Measurements from ENCODE around the gene GFER. TPM values are rescaled to one million over a fixed set of nuclear protein-coding genes. Genes with fewer than 3 reads are reported as not detected.

Gene GFER
- total and polyA plus RNA-seq, 5 donors from 2014 or later: 18.4 to 45.5 (median 35.9) TPM

DNA sequence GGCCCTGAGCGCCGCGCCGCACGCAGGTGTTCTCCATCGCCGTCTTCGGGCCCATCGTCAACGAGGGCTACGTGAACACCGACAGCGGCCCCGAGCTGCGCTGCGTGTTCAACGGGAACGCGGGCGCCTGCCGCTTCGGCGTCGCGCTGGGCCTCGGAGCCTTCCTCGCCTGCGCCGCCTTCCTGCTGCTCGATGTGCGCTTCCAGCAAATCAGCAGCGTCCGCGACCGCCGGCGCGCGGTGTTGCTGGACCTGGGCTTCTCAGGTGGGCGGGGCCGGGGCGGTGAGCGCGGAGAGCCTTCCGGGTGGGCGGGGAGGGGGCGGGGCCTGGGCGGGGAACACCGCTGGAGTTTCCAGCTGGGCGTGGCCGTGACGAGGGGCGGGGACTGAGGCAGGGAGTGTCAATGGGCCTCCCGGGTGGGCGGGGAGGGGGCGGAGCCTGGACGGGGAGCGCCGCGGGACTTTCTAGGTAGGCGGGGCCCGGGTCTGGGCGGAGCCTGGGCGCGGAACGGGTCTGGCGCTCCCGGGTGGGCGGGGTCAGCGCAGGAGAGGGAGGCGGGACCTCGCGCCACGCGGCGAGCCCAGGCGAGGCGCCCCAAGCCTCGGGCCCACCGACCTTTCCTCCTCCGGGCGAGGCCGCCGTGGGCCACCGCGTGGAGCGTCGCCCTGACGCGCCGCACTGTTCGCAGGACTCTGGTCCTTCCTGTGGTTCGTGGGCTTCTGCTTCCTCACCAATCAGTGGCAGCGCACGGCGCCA, 8.1 kb downstream of the GFER start:
- H3K27me3 ChIP-seq (ENCODE audit: control insufficient read depth, insufficient read depth, low read length): peaks cover 6% of the 10 kb centered on the region
- Mint-ChIP-seq H3K9me3 (peaks cover 0 to 2% (median 0%) of the 10 kb centered on the region in 7 donors), H3K27me3 (peaks cover 17% of the 10 kb centered on the region), H3K4me3 (peak overlapping the region; percentile 70 to 91 (median 82)), H3K36me3 (peaks cover under 1% of the 10 kb centered on the region), H3K27ac (peak overlapping the region; percentile 5 to 26 (median 25)), H3K4me1 (peaks cover 0 to 29% (median 10%) of the 10 kb centered on the region in 4 donors)
- no peak overlapping the region for H3K4me3 ChIP-seq (ENCODE audit: low read depth, low read length)
- H3K9me3 ChIP-seq (ENCODE audit: control insufficient read depth in 2 of 2, low read length in 2 of 2): no peaks in the 10 kb centered on the region
- peaks cover 20% of the 10 kb centered on the region for H3K4me1 ChIP-seq (ENCODE audit: control insufficient read depth, insufficient read depth, low read length, poor library complexity, severe bottlenecking)
- H3K27ac ChIP-seq (ENCODE audit: insufficient read depth, low read length, poor library complexity, severe bottlenecking): peak overlapping the region; percentile 77
- DNase-seq (peak; percentile 90 to 98 (median 92)), ATAC-seq (ENCODE audit: low read depth in 2 of 2) (peak; percentile 80 to 83)
- no peaks in the 10 kb centered on the region for H3K36me3 ChIP-seq (ENCODE audit: control insufficient read depth, insufficient read depth, low read length)

DNA sequence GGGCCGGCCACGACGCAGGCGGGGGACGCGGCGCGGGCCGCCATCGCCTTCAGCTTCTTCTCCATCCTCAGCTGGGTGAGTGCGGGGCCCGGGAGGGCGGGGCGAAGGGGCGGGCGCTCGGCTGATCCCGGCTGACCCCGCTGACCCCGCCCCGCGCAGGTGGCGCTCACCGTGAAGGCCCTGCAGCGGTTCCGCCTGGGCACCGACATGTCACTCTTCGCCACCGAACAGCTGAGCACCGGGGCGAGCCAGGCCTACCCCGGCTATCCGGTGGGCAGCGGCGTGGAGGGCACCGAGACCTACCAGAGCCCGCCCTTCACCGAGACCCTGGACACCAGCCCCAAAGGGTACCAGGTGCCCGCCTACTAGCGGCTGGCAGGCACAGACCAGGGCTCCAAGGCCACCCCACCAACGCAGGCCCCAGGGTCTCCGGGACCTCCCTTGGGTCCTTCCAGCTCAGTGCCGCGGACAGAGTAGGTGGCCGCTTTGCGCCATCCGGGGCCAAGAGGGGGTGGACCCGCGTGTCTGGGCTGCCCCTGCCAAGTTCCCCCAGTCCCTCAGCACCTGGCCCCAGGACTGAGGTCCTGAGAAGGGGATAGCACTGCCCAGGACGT, 8.8 kb downstream of the GFER start:
- H3K4me3 Mint-ChIP-seq: peak overlapping the region in 1 of 4 donors; percentile 15
- Histone ChIP-seq H3K36me3 (ENCODE audit: control insufficient read depth, insufficient read depth, low read length) (no peaks in the 10 kb centered on the region), H3K4me3 (ENCODE audit: low read depth, low read length) (no peak overlapping the region), H3K9me3 (ENCODE audit: control insufficient read depth in 2 of 2, low read length in 2 of 2) (no peaks in the 10 kb centered on the region), H3K27ac (ENCODE audit: insufficient read depth, low read length, poor library complexity, severe bottlenecking) (peak overlapping the region; percentile 77), H3K4me1 (ENCODE audit: control insufficient read depth, insufficient read depth, low read length, poor library complexity, severe bottlenecking) (peaks cover 20% of the 10 kb centered on the region), H3K27me3 (ENCODE audit: control insufficient read depth, insufficient read depth, low read length) (peaks cover 6% of the 10 kb centered on the region)
- peaks cover 16% of the 10 kb centered on the region for H3K27me3 Mint-ChIP-seq
- ATAC-seq (ENCODE audit: low read depth in 2 of 2) (no peak), DNase-seq (no peak)
- H3K27ac Mint-ChIP-seq: peak overlapping the region in 1 of 3 donors; percentile 47
- H3K9me3 Mint-ChIP-seq: peaks cover 0 to 2% (median 0%) of the 10 kb centered on the region in 7 donors
- peaks cover 0 to 29% (median 11%) of the 10 kb centered on the region in 4 donors for H3K4me1 Mint-ChIP-seq
- H3K36me3 Mint-ChIP-seq: peaks cover 4% of the 10 kb centered on the region

DNA sequence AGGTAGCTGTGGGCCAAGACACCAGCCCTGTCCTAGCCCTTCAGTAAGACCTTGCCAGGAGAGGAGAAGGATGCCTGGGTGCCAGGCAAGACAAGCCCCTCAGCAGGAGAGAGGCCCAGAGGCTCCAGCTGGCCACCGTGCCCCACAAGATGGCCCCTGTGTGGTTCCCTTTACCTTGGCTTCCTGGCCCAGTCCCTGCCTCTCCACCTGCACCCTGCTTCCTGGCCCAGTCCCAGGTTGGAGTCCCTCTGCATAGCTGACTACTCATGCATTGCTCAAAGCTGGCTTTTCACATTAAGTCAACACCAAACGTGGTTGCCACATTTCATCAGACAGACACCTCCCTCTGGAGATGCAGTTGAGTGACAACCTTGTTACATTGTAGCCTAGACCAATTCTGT, 9.7 kb downstream of the GFER start:
- peaks cover 11% of the 10 kb centered on the region for H3K27me3 Mint-ChIP-seq
- Histone ChIP-seq H3K36me3 (ENCODE audit: control insufficient read depth, insufficient read depth, low read length) (peaks cover 2% of the 10 kb centered on the region), H3K4me1 (ENCODE audit: control insufficient read depth, insufficient read depth, low read length, poor library complexity, severe bottlenecking) (peaks cover 20% of the 10 kb centered on the region), H3K27me3 (ENCODE audit: control insufficient read depth, insufficient read depth, low read length) (peaks cover 3% of the 10 kb centered on the region), H3K27ac (ENCODE audit: insufficient read depth, low read length, poor library complexity, severe bottlenecking) (peak overlapping the region; percentile 18), H3K9me3 (ENCODE audit: control insufficient read depth in 2 of 2, low read length in 2 of 2) (no peaks in the 10 kb centered on the region), H3K4me3 (ENCODE audit: low read depth, low read length) (no peak overlapping the region)
- H3K4me3 Mint-ChIP-seq: peak overlapping the region; percentile 52 to 87 (median 62)
- no peaks in the 10 kb centered on the region for H3K9me3 Mint-ChIP-seq
- peak in 1 of 2 donors; percentile 4 for ATAC-seq (ENCODE audit: low read depth in 2 of 2)
- peak overlapping the region; percentile 43 to 47 (median 47) for H3K27ac Mint-ChIP-seq
- peaks cover 9% of the 10 kb centered on the region for H3K36me3 Mint-ChIP-seq
- H3K4me1 Mint-ChIP-seq: peaks cover 0 to 26% (median 11%) of the 10 kb centered on the region in 4 donors
- DNase-seq: no peak

DNA sequence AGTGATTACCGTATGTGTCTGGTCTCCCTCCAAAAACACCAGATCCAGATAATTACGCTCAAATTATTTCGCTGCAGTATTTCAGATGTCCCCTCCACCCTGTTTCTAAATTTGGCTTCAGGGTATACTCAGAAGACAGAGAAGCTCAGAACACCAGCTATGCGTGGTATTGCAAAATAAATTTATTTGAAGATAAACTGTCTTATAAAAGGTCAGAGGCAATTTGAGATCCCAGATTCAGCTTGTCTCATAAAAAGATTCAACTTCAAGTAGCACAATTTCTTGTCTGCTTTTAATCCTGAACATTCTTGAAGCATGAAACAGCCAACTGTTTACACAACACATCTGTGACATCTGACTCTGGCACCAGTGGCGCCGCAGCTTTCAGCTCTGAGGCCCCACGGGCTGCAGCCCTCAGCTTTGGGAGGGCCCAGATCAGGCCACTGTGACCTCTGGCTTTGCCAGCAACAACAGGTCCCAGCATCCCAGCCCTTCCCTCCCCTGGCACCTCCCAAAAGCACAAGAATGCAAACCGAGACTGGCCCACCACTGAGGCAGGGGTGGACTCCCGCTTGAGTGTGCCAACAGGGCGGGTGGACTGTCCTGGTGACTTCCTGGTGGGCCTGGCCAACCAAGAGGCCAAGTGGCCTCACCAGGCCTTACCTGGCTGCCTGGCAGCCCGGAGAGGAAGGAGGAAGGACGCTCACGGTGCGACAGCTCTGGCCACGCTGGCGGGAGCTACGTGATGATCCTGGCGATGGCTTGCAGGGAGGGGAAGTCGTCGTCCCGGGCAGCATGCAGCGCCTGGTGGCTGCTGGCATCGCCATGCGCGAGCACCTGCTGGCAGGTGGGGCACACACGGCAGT, 13.7 kb downstream of the GFER start:
- Mint-ChIP-seq H3K27me3 (peaks cover 5% of the 10 kb centered on the region), H3K27ac (peak overlapping the region in 1 of 3 donors; percentile 80), H3K9me3 (no peaks in the 10 kb centered on the region), H3K36me3 (peaks cover 9% of the 10 kb centered on the region), H3K4me1 (peaks cover 0 to 6% (median under 1%) of the 10 kb centered on the region in 4 donors), H3K4me3 (no peak overlapping the region)
- Histone ChIP-seq H3K27me3 (ENCODE audit: control insufficient read depth, insufficient read depth, low read length) (no peaks in the 10 kb centered on the region), H3K36me3 (ENCODE audit: control insufficient read depth, insufficient read depth, low read length) (peaks cover 23% of the 10 kb centered on the region), H3K4me3 (ENCODE audit: low read depth, low read length) (no peak overlapping the region), H3K27ac (ENCODE audit: insufficient read depth, low read length, poor library complexity, severe bottlenecking) (no peak overlapping the region), H3K4me1 (ENCODE audit: control insufficient read depth, insufficient read depth, low read length, poor library complexity, severe bottlenecking) (no peaks in the 10 kb centered on the region), H3K9me3 (ENCODE audit: control insufficient read depth in 2 of 2, low read length in 2 of 2) (no peaks in the 10 kb centered on the region)
- ATAC-seq (ENCODE audit: low read depth in 2 of 2): no peak
- DNase-seq: no peak

DNA sequence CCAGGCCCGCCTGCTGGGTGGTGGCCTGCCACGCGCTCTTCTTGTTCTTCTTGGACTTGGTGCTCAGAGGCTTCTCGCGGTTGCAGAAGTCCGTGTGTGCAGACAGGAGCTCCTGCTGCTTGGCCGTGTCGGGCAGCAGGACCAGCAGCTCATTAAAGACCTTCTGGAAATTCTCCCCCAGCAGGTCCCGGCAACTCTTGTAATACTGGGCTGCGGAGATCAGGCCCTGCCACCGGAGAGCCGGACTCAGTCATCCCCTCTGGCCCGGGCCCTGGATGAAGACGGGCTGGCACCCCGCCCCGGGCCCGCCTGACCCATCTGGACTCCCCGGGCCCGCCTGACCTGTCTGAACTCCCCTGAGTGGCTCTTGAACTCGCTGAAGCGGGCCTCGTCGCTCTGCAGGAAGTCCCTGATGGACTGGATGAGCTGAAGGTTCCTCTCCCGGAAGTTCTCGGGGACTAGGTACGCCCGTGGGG, 14.4 kb downstream of the GFER start:
- no peak overlapping the region for H3K4me3 ChIP-seq (ENCODE audit: low read depth, low read length)
- Mint-ChIP-seq H3K4me1 (peaks cover 0 to 6% (median under 1%) of the 10 kb centered on the region in 4 donors), H3K36me3 (peaks cover 9% of the 10 kb centered on the region), H3K27me3 (peaks cover 5% of the 10 kb centered on the region), H3K9me3 (no peaks in the 10 kb centered on the region), H3K27ac (peak overlapping the region in 1 of 3 donors; percentile 9), H3K4me3 (no peak overlapping the region)
- DNase-seq: no peak
- H3K27ac ChIP-seq (ENCODE audit: insufficient read depth, low read length, poor library complexity, severe bottlenecking): no peak overlapping the region
- ATAC-seq (ENCODE audit: low read depth in 2 of 2): no peak
- no peaks in the 10 kb centered on the region for H3K9me3 ChIP-seq (ENCODE audit: control insufficient read depth in 2 of 2, low read length in 2 of 2)
- H3K27me3 ChIP-seq (ENCODE audit: control insufficient read depth, insufficient read depth, low read length): no peaks in the 10 kb centered on the region
- peaks cover 23% of the 10 kb centered on the region for H3K36me3 ChIP-seq (ENCODE audit: control insufficient read depth, insufficient read depth, low read length)
- no peaks in the 10 kb centered on the region for H3K4me1 ChIP-seq (ENCODE audit: control insufficient read depth, insufficient read depth, low read length, poor library complexity, severe bottlenecking)

DNA sequence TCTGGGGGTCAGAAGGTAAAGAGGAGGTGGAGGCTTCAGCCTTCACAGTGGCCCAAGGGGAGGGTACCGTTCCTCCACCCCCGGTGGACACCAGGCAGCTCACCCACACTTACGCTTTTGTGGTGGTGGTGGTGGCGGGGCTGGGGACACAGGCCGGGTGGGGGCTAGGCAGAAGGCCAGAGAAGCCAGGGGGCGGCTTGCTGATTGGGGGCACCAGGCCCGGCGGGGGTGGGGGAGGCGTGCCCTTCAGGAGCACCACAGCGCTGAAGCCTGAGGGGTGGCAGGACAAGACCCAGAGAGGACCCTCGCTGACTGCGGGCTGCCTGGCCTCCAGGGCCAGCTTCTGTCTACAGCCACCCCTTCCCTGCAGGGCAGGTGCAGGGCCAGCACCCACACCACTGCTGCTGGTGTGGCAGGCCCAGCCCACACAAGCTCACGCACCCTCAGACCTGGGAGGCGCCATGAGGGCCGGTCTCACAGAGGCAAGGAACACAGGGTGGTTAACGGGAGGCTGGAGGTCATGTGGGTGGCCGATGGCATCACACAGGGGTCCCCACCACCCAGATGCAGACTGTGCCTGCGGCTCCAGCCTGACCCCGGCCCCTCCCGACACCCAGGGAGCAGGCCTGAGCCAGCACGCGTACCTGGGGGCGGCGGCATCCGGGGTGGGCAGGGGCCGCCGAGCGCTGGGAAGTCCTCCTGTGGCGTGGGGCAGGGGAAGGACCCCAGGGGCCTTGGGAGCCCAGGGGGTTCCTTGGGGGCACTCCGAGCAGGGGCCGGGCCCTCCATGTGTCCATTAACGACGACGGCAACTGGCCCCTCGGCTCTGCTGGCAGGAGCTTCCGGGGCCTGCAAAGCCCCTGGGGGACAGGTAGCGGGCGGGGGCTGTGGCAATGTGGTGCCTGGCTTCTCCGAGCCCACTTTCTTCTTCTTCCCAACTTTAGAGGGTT, 15.1 kb downstream of the GFER start:
- DNase-seq (no peak), ATAC-seq (ENCODE audit: low read depth in 2 of 2) (no peak)
- H3K4me1 ChIP-seq (ENCODE audit: control insufficient read depth, insufficient read depth, low read length, poor library complexity, severe bottlenecking): peaks cover 5% of the 10 kb centered on the region
- Mint-ChIP-seq H3K36me3 (peaks cover 9% of the 10 kb centered on the region), H3K9me3 (no peaks in the 10 kb centered on the region), H3K4me3 (no peak overlapping the region), H3K27me3 (no peaks in the 10 kb centered on the region), H3K27ac (no peak overlapping the region), H3K4me1 (peaks cover 0 to 5% (median under 1%) of the 10 kb centered on the region in 4 donors)
- H3K27ac ChIP-seq (ENCODE audit: insufficient read depth, low read length, poor library complexity, severe bottlenecking): no peak overlapping the region
- no peaks in the 10 kb centered on the region for H3K27me3 ChIP-seq (ENCODE audit: control insufficient read depth, insufficient read depth, low read length)
- H3K9me3 ChIP-seq (ENCODE audit: control insufficient read depth in 2 of 2, low read length in 2 of 2): no peaks in the 10 kb centered on the region
- H3K36me3 ChIP-seq (ENCODE audit: control insufficient read depth, insufficient read depth, low read length): peaks cover 23% of the 10 kb centered on the region
- H3K4me3 ChIP-seq (ENCODE audit: low read depth, low read length): no peak overlapping the region

Data from CD4-positive, CD25-positive, alpha-beta regulatory T cell (primary cell).